HG02798 (cell line): ENCODE results near the gene NR2C2AP.
A peak's percentile ranks its signal among the peaks of the same experiment; 100 is the strongest.

Source experiments
- ATAC-seq: cut with Tn5 transposase; IDR thresholded peaks from one replicate; pipeline ENCODE4 v1.9.1; 2021; ENCODE audit warnings: mild to moderate bottlenecking; ENCODE audit not compliant: unreplicated experiment, poor library complexity

NR2C2AP gene

GRCh38 chr19:19155495-19156219 lies 47.6 kb downstream of the NR2C2AP start:
- peak; percentile 84 for ATAC-seq

- ATAC-seq = no peak
These were observed 48.3 kb downstream of the NR2C2AP start for GRCh38 chr19:19154768-19155494.

- no peak for ATAC-seq
These were observed 50.4 kb downstream of the NR2C2AP start for GRCh38 chr19:19152668-19153384.

- peak; percentile 50 for ATAC-seq
These were observed 51.8 kb downstream of the NR2C2AP start for GRCh38 chr19:19151418-19151817.
